Gastroesophageal sphincter (tissue), 4 donors: ENCODE measurements around the gene SPAG16. TPM values are rescaled to one million over a fixed set of nuclear protein-coding genes. Genes with fewer than 3 reads are reported as not detected.

ENCODE experiments used
- ATAC-seq: fragments of 150-250 bp; one replicate; pipeline ENCODE4 v1.9.1; 2016; ENCODE audit warnings: mild to moderate bottlenecking, moderate library complexity
- H3K27ac ChIP-seq, 4 donors: fragments of 200-600 bp; sonication (generic) in 3 of 4; 1 replicate in 3 of 4; 2 replicates in 1 of 4; pipeline ENCODE4 v1.5.1; 2016 to 2019
- H3K27me3 ChIP-seq: fragments of 200-600 bp; sonication (generic); one replicate; pipeline ENCODE4 v1.5.1; 2019
- H3K36me3 ChIP-seq, 2 donors: fragments of 200-600 bp; sonication (generic); one replicate each; pipeline ENCODE4 v1.5.1; 2019; ENCODE audit warnings: control low read depth in 1 of 2
- H3K4me1 ChIP-seq, 3 donors: fragments of 200-600 bp; sonication (generic); 1 replicate in 2 of 3; 2 replicates in 1 of 3; pipeline ENCODE4 v1.5.1; 2016 to 2019; ENCODE audit warnings: control low read depth in 2 of 3
- H3K4me3 ChIP-seq, 2 donors: fragments of 200-600 bp; sonication (generic); one replicate each; pipeline ENCODE4 v1.5.1; 2019; ENCODE audit warnings: mild to moderate bottlenecking in 1 of 2, moderate library complexity in 1 of 2
- H3K9me3 ChIP-seq, 3 donors: fragments of 200-600 bp; sonication (generic); one replicate each; pipeline ENCODE4 v1.5.1; 2017 to 2019; ENCODE audit warnings: control low read depth in 2 of 3
- CTCF ChIP-seq, 4 experiments: fragments of 200-600 bp in 2 of 4; fragments of 450-650 bp in 2 of 4; sonication (generic) in 1 of 4; IDR thresholded peaks; one replicate each; pipeline ENCODE4 v1.5.1; 2017 to 2019; ENCODE audit warnings: antibody characterized with exemption in 4 of 4, mild to moderate bottlenecking in 2 of 4, moderate library complexity in 2 of 4
- EP300 ChIP-seq: sonication (generic); formaldehyde crosslinking; IDR thresholded peaks from one replicate; pipeline ENCODE4 v1.6.1; 2017; ENCODE audit warnings: antibody characterized with exemption, mild to moderate bottlenecking
- POLR2A ChIP-seq, 2 donors: fragments of 450-650 bp; IDR thresholded peaks; one replicate each; pipeline ENCODE4 v1.6.1; 2017; ENCODE audit warnings: antibody characterized with exemption in 2 of 2, mild to moderate bottlenecking in 2 of 2, moderate library complexity in 1 of 2
- POLR2AphosphoS5 ChIP-seq: sonication (generic); formaldehyde crosslinking; IDR thresholded peaks from one replicate; pipeline ENCODE4 v1.6.1; 2017; ENCODE audit warnings: antibody characterized with exemption
- WGBS, 2 donors: methylation state at CpG; one replicate each; pipeline ENCODE4 v1.1.5; 2018; ENCODE audit warnings: low coverage in 1 of 2; 5-methylcytosine and 5-hydroxymethylcytosine counted together
- total RNA-seq, 4 donors: library from RNA; depleted of rRNA; stranded (reverse); fragments of >200 nt; gene quantifications; one replicate each; pipeline ENCODE4 v1.1.0, GENCODE V29; 2016

The SPAG16 gene
- total RNA-seq, 4 donors from 2014 or later = 28.9 to 39.8 (median 36.7) TPM

GRCh38 chr2:214069254-214069653 lies 785.0 kb downstream of the SPAG16 start:
- no peaks in the 10 kb centered on the region for H3K36me3 ChIP-seq
- no peaks in the 10 kb centered on the region for H3K4me1 ChIP-seq
- no peaks in the 10 kb centered on the region for H3K27me3 ChIP-seq
- ATAC-seq = peak; percentile 60
- H3K9me3 ChIP-seq = no peaks in the 10 kb centered on the region
- WGBS, 2 donors = 0 to 13% methylated on average over 2 of the region's 2 CpGs
- H3K27ac ChIP-seq = no peak overlapping the region
- H3K4me3 ChIP-seq = no peak overlapping the region
- TF ChIP-seq POLR2A (IDR thresholded peaks at IDR 0.05) = no peak
- no peak for TF ChIP-seq EP300
- TF ChIP-seq CTCF (IDR thresholded peaks at IDR 0.05) = no peak
- TF ChIP-seq POLR2AphosphoS5 = peak; percentile 28

GRCh38 chr2:214075456-214075855 lies 791.2 kb downstream of the SPAG16 start:
- no peak for TF ChIP-seq CTCF (IDR thresholded peaks at IDR 0.05)
- no peak for TF ChIP-seq EP300
- TF ChIP-seq POLR2A (IDR thresholded peaks at IDR 0.05) = no peak
- no peak for TF ChIP-seq POLR2AphosphoS5
- WGBS, 2 donors = 76 to 82% methylated on average over 6 of the region's 6 CpGs
- no peaks in the 10 kb centered on the region for H3K4me1 ChIP-seq
- no peak overlapping the region for H3K27ac ChIP-seq
- no peak overlapping the region for H3K4me3 ChIP-seq
- H3K27me3 ChIP-seq = no peaks in the 10 kb centered on the region
- H3K36me3 ChIP-seq = no peaks in the 10 kb centered on the region
- ATAC-seq = no peak
- H3K9me3 ChIP-seq = no peaks in the 10 kb centered on the region

GRCh38 chr2:214076527-214076926 lies 792.3 kb downstream of the SPAG16 start:
- Histone ChIP-seq H3K9me3 (no peaks in the 10 kb centered on the region), H3K4me3 (no peak overlapping the region), H3K27ac (no peak overlapping the region), H3K36me3 (no peaks in the 10 kb centered on the region), H3K27me3 (no peaks in the 10 kb centered on the region), H3K4me1 (no peaks in the 10 kb centered on the region)
- no peak for ATAC-seq
- 82 to 100% methylated on average over 1 of the region's 1 CpG for whole genome bisulfite sequencing, 2 donors
- TF ChIP-seq EP300 (no peak), POLR2A (IDR thresholded peaks at IDR 0.05) (no peak), POLR2AphosphoS5 (no peak), CTCF (IDR thresholded peaks at IDR 0.05) (no peak)

GRCh38 chr2:214077727-214078126 lies 793.5 kb downstream of the SPAG16 start:
- Histone ChIP-seq H3K27me3 (no peaks in the 10 kb centered on the region), H3K27ac (no peak overlapping the region), H3K36me3 (no peaks in the 10 kb centered on the region), H3K9me3 (no peaks in the 10 kb centered on the region), H3K4me3 (no peak overlapping the region), H3K4me1 (no peaks in the 10 kb centered on the region)
- ATAC-seq = no peak
- TF ChIP-seq POLR2A (IDR thresholded peaks at IDR 0.05) (no peak), CTCF (IDR thresholded peaks at IDR 0.05) (no peak)
- WGBS, 2 donors = 60% methylated on average over 1 of the region's 1 CpG; no CpG with 5 or more reads in 1 of the 2 donors

GRCh38 chr2:214079032-214079431 lies 794.8 kb downstream of the SPAG16 start:
- H3K9me3 ChIP-seq = no peaks in the 10 kb centered on the region
- no peaks in the 10 kb centered on the region for H3K27me3 ChIP-seq
- TF ChIP-seq EP300 (no peak), CTCF (IDR thresholded peaks at IDR 0.05) (no peak), POLR2A (IDR thresholded peaks at IDR 0.05) (no peak), POLR2AphosphoS5 (no peak)
- no peaks in the 10 kb centered on the region for H3K36me3 ChIP-seq
- H3K4me1 ChIP-seq = no peaks in the 10 kb centered on the region
- 72 to 76% methylated on average over 2 of the region's 2 CpGs for WGBS, 2 donors
- H3K27ac ChIP-seq = no peak overlapping the region
- no peak for ATAC-seq
- H3K4me3 ChIP-seq = no peak overlapping the region
